Measurements from ENCODE around the gene CSPG4.

DNA sequence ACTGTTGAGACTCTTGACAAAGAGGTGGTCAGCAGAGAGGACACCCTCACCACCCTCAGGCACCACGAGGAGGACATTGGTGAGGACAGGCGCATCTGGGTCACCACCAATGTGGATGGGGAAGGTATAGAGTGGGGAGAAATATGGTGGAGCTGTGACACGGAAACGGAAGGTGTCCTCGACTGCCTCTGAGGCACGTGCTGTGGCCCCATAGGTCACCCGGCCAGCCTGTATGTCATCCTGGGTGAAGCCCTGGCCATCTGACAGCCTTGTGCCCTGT lies 24.4 kb downstream of the CSPG4 start:
- TF ChIP-seq, protein P1, sequence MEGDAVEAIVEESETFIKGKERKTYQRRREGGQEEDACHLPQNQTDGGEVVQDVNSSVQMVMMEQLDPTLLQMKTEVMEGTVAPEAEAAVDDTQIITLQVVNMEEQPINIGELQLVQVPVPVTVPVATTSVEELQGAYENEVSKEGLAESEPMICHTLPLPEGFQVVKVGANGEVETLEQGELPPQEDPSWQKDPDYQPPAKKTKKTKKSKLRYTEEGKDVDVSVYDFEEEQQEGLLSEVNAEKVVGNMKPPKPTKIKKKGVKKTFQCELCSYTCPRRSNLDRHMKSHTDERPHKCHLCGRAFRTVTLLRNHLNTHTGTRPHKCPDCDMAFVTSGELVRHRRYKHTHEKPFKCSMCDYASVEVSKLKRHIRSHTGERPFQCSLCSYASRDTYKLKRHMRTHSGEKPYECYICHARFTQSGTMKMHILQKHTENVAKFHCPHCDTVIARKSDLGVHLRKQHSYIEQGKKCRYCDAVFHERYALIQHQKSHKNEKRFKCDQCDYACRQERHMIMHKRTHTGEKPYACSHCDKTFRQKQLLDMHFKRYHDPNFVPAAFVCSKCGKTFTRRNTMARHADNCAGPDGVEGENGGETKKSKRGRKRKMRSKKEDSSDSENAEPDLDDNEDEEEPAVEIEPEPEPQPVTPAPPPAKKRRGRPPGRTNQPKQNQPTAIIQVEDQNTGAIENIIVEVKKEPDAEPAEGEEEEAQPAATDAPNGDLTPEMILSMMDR (IDR thresholded peaks at IDR 0.05; ENCODE audit: borderline replicate concordance, extremely low read depth, low read length, poor library complexity, severe bottlenecking): no peak
- TF ChIP-seq EZH2 (IDR thresholded peaks at IDR 0.05; ENCODE audit: borderline replicate concordance, low read depth, low read length, severe bottlenecking): no peak

Data from DND-41 (cell line).